A549 (cell line): ENCODE results near the gene SPOP.

ENCODE experiments used
- CHD2 ChIP-seq: fragments of 150-350 bp; IDR thresholded peaks from 2 replicates; pipeline ENCODE4 v1.6.1; 2014; ENCODE audit warnings: low read length; ENCODE audit not compliant: partially characterized antibody
- EP300 ChIP-seq, 2 experiments: fragments of >200 bp; sonication (Bioruptor Twin); formaldehyde crosslinking; IDR thresholded peaks; 2 replicates in 1 of 2; 3 replicates in 1 of 2; pipeline ENCODE4 v1.6.1; 2016 to 2017
- HDAC2 ChIP-seq: fragments of 200-600 bp; sonication (generic); IDR thresholded peaks from 2 replicates; pipeline ENCODE4 v1.6.1; 2016
- KDM1A ChIP-seq: fragments of 200-600 bp; sonication (generic); IDR thresholded peaks from 2 replicates; pipeline ENCODE4 v1.6.1; 2016; ENCODE audit warnings: low read depth, mild to moderate bottlenecking
- NFE2L2 ChIP-seq: fragments of 150-350 bp; conservative IDR thresholded peaks from 2 replicates; pipeline ENCODE4 v1.6.1; 2014; ENCODE audit warnings: low read length
- POLR2A ChIP-seq: IDR thresholded peaks from 2 replicates; pipeline ENCODE4 v1.6.1; 2012; ENCODE audit warnings: mild to moderate bottlenecking, low read length
- RCOR1 ChIP-seq: fragments of 150-350 bp; IDR thresholded peaks from 2 replicates; pipeline ENCODE4 v1.6.1; 2014; ENCODE audit warnings: antibody characterized with exemption, low read length, low read depth
- SMC3 ChIP-seq: fragments of >200 bp; sonication (Bioruptor Twin); formaldehyde crosslinking; IDR thresholded peaks from 3 replicates; pipeline ENCODE4 v1.6.1; 2018; ENCODE audit warnings: inconsistent platforms
- ZNF302 ChIP-seq: fragments of 250-450 bp; sonication (Bioruptor Pico); IDR thresholded peaks from 2 replicates; pipeline ENCODE4 v1.9.0; 2021; ENCODE audit warnings: inconsistent platforms, mild to moderate bottlenecking, moderate library complexity
- TF ChIP-seq, protein P1 (sequence below): fragments of 450-650 bp; IDR thresholded peaks from 2 replicates; pipeline ENCODE4 v1.6.1; 2014; ENCODE audit warnings: antibody characterized with exemption
- TF ChIP-seq, protein P2 (sequence below): IDR thresholded peaks from 2 replicates; pipeline ENCODE4 v1.6.1; 2012
- TF ChIP-seq, protein P3 (sequence below): fragments of >200 bp; sonication (Bioruptor Twin); formaldehyde crosslinking; IDR thresholded peaks from 3 replicates; pipeline ENCODE4 v1.5.1; 2016
- TF ChIP-seq, protein P4 (sequence below): fragments of 200-600 bp; sonication (generic); IDR thresholded peaks from 2 replicates; pipeline ENCODE4 v1.6.1; 2016; ENCODE audit warnings: antibody characterized with exemption, mild to moderate bottlenecking, moderate library complexity

DNA sequence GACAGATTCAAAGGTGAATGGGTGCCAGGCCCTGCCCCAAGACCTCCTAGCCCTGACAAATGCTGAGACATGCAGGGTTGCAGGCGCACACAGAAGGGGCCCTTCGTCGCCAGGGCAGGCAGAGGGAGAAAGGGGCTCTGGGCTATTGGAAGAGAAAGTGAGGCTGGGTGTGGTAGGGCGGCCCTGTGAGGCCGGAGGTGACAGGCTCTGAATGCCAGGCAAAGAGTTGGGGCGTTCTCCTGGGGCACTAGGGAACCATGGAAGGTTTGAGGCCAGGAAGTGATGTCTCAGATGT lies 128.6 kb downstream of the SPOP start:
- TF ChIP-seq POLR2A (no peak), KDM1A (no peak), NFE2L2 (no peak), ZNF302 (CRISPR knock-in tag) (no peak), SMC3 (no peak), RCOR1 (no peak), CHD2 (no peak), EP300 (IDR thresholded peaks at IDR 0.05) (no peak), HDAC2 (no peak)
- TF ChIP-seq, protein P1, sequence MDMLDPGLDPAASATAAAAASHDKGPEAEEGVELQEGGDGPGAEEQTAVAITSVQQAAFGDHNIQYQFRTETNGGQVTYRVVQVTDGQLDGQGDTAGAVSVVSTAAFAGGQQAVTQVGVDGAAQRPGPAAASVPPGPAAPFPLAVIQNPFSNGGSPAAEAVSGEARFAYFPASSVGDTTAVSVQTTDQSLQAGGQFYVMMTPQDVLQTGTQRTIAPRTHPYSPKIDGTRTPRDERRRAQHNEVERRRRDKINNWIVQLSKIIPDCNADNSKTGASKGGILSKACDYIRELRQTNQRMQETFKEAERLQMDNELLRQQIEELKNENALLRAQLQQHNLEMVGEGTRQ: no peak
- TF ChIP-seq, protein P2, sequence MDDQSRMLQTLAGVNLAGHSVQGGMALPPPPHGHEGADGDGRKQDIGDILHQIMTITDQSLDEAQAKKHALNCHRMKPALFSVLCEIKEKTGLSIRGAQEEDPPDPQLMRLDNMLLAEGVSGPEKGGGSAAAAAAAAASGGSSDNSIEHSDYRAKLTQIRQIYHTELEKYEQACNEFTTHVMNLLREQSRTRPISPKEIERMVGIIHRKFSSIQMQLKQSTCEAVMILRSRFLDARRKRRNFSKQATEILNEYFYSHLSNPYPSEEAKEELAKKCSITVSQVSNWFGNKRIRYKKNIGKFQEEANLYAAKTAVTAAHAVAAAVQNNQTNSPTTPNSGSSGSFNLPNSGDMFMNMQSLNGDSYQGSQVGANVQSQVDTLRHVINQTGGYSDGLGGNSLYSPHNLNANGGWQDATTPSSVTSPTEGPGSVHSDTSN: no peak
- TF ChIP-seq, protein P3, sequence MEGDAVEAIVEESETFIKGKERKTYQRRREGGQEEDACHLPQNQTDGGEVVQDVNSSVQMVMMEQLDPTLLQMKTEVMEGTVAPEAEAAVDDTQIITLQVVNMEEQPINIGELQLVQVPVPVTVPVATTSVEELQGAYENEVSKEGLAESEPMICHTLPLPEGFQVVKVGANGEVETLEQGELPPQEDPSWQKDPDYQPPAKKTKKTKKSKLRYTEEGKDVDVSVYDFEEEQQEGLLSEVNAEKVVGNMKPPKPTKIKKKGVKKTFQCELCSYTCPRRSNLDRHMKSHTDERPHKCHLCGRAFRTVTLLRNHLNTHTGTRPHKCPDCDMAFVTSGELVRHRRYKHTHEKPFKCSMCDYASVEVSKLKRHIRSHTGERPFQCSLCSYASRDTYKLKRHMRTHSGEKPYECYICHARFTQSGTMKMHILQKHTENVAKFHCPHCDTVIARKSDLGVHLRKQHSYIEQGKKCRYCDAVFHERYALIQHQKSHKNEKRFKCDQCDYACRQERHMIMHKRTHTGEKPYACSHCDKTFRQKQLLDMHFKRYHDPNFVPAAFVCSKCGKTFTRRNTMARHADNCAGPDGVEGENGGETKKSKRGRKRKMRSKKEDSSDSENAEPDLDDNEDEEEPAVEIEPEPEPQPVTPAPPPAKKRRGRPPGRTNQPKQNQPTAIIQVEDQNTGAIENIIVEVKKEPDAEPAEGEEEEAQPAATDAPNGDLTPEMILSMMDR: no peak
- TF ChIP-seq, protein P4, sequence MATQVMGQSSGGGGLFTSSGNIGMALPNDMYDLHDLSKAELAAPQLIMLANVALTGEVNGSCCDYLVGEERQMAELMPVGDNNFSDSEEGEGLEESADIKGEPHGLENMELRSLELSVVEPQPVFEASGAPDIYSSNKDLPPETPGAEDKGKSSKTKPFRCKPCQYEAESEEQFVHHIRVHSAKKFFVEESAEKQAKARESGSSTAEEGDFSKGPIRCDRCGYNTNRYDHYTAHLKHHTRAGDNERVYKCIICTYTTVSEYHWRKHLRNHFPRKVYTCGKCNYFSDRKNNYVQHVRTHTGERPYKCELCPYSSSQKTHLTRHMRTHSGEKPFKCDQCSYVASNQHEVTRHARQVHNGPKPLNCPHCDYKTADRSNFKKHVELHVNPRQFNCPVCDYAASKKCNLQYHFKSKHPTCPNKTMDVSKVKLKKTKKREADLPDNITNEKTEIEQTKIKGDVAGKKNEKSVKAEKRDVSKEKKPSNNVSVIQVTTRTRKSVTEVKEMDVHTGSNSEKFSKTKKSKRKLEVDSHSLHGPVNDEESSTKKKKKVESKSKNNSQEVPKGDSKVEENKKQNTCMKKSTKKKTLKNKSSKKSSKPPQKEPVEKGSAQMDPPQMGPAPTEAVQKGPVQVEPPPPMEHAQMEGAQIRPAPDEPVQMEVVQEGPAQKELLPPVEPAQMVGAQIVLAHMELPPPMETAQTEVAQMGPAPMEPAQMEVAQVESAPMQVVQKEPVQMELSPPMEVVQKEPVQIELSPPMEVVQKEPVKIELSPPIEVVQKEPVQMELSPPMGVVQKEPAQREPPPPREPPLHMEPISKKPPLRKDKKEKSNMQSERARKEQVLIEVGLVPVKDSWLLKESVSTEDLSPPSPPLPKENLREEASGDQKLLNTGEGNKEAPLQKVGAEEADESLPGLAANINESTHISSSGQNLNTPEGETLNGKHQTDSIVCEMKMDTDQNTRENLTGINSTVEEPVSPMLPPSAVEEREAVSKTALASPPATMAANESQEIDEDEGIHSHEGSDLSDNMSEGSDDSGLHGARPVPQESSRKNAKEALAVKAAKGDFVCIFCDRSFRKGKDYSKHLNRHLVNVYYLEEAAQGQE: no peak
